ENCODE data around the gene BTG2. TPM values are rescaled to one million over a fixed set of nuclear protein-coding genes. Genes with fewer than 3 reads are reported as not detected.

BTG2 gene
- total RNA-seq, 3 donors from 2014 or later (not counting 1 experiment from before 2014, with no cell fraction given): 499 to 1,024 (median 851) TPM

GRCh38 chr1:203289281-203289981 is 15.9 kb upstream of the BTG2 start:
- peak overlapping the region; percentile 99 for H3K27ac Mint-ChIP-seq
- intact Hi-C loops (cut with micrococcal nuclease): loop anchor here (5.0 to 10.0 kb wide), 4 partner anchors 338 to 478 kb away; partner anchors contain the start of genes ATP2B4 and LAX1
- 3% methylated on average over 12 of the region's 12 CpGs for WGBS (ENCODE audit: insufficient coverage)

GRCh38 chr1:203289982-203290260 is 15.4 kb upstream of the BTG2 start:
- Histone ChIP-seq H3K36me3 (ENCODE audit: control insufficient read depth, insufficient read depth, low read length) (no peaks in the 10 kb centered on the region), H3K27ac (ENCODE audit: low read length) (peak overlapping the region; percentile 98), H3K4me1 (ENCODE audit: control insufficient read depth, insufficient read depth, low read length) (peaks cover 67% of the 10 kb centered on the region), H3K4me3 (ENCODE audit: low read length) (peak overlapping the region; percentile 19), H3K27me3 (ENCODE audit: control insufficient read depth, insufficient read depth, low read length) (no peaks in the 10 kb centered on the region), H3K9me3 (ENCODE audit: control insufficient read depth, insufficient read depth, low read length) (no peaks in the 10 kb centered on the region)
- intact Hi-C loops (cut with micrococcal nuclease): loop anchor here (1.0 to 10.0 kb wide), 5 partner anchors 15 to 477 kb away; partner anchors contain the start of genes ATP2B4, BTG2 and LAX1
- H3K27ac Mint-ChIP-seq: peak overlapping the region; percentile 99
- H3K9me3 Mint-ChIP-seq: no peaks in the 10 kb centered on the region
- WGBS (ENCODE audit: insufficient coverage): 22% methylated on average over 2 of the region's 2 CpGs
- H3K36me3 Mint-ChIP-seq: no peaks in the 10 kb centered on the region
- no peak for DNase-seq
- peak overlapping the region; percentile 81 for H3K4me3 Mint-ChIP-seq
- H3K4me1 Mint-ChIP-seq: peaks cover 63 to 64% of the 10 kb centered on the region in 2 donors
- no peaks in the 10 kb centered on the region for H3K27me3 Mint-ChIP-seq (ENCODE audit: low read depth in 2 of 2)
- ATAC-seq: no peak
- TF ChIP-seq CTCF (IDR thresholded peaks at IDR 0.05): no peak

More at GRCh38 chr1:203289281-203289981, 15.9 kb upstream of the BTG2 start:
- Mint-ChIP-seq H3K4me3 (peak overlapping the region; percentile 81), H3K4me1 (peaks cover 62% of the 10 kb centered on the region in 2 donors), H3K36me3 (no peaks in the 10 kb centered on the region), H3K27me3 (ENCODE audit: low read depth in 2 of 2) (no peaks in the 10 kb centered on the region), H3K9me3 (no peaks in the 10 kb centered on the region)
- H3K27me3 ChIP-seq (ENCODE audit: control insufficient read depth, insufficient read depth, low read length): no peaks in the 10 kb centered on the region
- DNase-seq: peak; percentile 84 to 97
- TF ChIP-seq CTCF (IDR thresholded peaks at IDR 0.05): no peak
- H3K4me1 ChIP-seq (ENCODE audit: control insufficient read depth, insufficient read depth, low read length): peaks cover 67% of the 10 kb centered on the region
- H3K27ac ChIP-seq (ENCODE audit: low read length): peak overlapping the region; percentile 98
- H3K9me3 ChIP-seq (ENCODE audit: control insufficient read depth, insufficient read depth, low read length): no peaks in the 10 kb centered on the region
- peak overlapping the region; percentile 19 for H3K4me3 ChIP-seq (ENCODE audit: low read length)
- peak; percentile 52 to 79 (median 66) for ATAC-seq
- no peaks in the 10 kb centered on the region for H3K36me3 ChIP-seq (ENCODE audit: control insufficient read depth, insufficient read depth, low read length)

DNA sequence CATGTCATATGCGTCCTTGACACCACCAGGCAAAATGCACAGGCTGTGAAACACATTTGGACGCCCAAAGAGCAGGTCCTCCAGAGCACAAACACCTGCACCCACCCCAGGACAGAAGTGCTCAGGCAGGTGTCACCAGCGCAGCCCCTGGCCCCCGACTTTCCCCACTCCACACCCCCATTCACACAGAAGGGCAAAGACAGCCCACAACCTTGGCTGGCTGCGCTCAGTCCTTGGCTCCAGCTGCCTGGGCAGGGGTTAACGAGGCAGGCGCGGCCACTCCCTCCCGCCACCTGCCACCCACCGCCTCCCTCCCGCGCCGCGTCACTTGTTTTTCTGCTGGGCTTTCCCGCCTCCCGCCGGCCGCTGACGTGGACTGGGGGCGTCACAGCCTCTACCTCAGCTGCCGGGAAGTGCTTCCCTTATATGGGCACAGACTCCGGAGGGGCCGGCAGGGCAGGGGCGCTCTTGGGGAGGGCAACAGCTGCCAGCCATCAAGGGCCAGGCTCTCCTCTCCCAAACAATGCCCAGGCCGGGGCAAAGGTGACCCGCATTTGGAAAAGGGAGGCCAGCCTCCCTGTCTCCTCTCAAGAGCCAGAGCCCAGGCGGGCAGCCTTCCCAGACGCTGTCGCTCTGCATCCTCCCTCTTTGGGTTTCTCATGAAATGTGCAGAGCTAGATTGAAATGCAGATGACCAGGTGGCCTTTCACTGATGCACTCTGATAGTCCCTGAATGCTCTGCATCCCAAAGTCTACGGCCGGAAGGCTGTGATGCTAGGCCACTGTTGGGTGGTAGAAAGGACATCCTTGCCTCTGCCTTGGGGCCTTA is 14.8 kb upstream of the BTG2 start:
- TF ChIP-seq CTCF (IDR thresholded peaks at IDR 0.05): no peak
- peak overlapping the region; percentile 99 for H3K27ac Mint-ChIP-seq
- peak overlapping the region; percentile 98 for H3K27ac ChIP-seq (ENCODE audit: low read length)
- intact Hi-C loops (cut with micrococcal nuclease): loop anchor here (1.0 kb wide), 1 partner anchor 15 kb away; the partner anchor contains the start of gene BTG2
- no peaks in the 10 kb centered on the region for H3K36me3 ChIP-seq (ENCODE audit: control insufficient read depth, insufficient read depth, low read length)
- WGBS (ENCODE audit: insufficient coverage): 10% methylated on average over 31 of the region's 31 CpGs
- peak overlapping the region; percentile 21 for H3K4me3 ChIP-seq (ENCODE audit: low read length)
- H3K9me3 Mint-ChIP-seq: no peaks in the 10 kb centered on the region
- peaks cover 66% of the 10 kb centered on the region for H3K4me1 ChIP-seq (ENCODE audit: control insufficient read depth, insufficient read depth, low read length)
- no peaks in the 10 kb centered on the region for H3K27me3 ChIP-seq (ENCODE audit: control insufficient read depth, insufficient read depth, low read length)
- no peaks in the 10 kb centered on the region for H3K27me3 Mint-ChIP-seq (ENCODE audit: low read depth in 2 of 2)
- no peaks in the 10 kb centered on the region for H3K9me3 ChIP-seq (ENCODE audit: control insufficient read depth, insufficient read depth, low read length)
- no peaks in the 10 kb centered on the region for H3K36me3 Mint-ChIP-seq
- DNase-seq (peak; percentile 97 to 98), ATAC-seq (peak; percentile 58 to 76 (median 64))
- peak overlapping the region; percentile 81 for H3K4me3 Mint-ChIP-seq
- H3K4me1 Mint-ChIP-seq: peaks cover 69 to 70% of the 10 kb centered on the region in 2 donors

Data from natural killer cell (primary cell).